Endothelial cell of hepatic sinusoid (primary cell): ENCODE data around the gene PRKCA.

Source experiments
- in situ Hi-C: cut with HindIII; loops from 2 replicates; pipeline ENCODE4 v1.10.0; 2017; ENCODE audit warnings: low sequenced_read_pairs

Gene PRKCA

DNA sequence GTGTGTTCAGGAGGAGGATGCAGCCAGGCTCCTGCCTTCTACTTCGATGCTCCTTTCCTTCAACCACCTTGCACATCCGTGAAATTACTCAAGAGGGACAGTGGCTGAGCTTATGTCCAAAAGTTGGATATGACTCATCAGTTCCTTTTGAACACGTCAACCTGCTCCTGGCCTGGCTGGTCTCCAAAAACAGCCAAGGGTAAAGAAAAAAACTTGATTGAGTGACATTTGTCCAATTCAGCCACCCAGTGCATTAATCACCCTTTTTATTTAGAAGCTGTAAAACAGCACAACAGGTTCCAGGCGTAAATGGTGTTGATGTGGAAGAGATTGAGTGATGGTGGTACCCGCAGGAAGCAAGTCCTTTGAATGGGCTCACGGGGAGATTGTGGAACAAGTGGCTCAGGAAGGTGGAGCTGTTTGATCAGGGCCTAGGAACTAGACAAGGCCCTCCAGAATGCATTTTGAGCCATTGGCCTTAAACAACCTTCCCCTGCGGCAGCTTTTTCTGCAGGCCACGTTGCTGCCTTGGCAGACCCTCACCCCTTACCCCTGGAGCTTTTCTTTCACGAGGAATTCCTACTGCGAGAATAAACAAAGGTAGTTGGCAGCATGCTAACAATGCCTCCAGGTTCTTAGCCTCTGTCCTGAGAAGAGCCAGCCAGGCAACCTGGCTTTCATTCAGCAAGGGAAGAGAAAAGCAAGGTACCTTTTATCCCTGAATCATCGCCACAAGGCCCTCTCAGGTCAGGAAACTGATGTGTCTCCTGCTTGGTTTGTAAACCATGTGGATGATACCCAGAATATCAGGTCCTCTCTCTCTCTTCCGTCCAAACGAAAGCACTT is 359.2 kb downstream of the PRKCA start:
- in situ Hi-C loops: loop anchor here (25.0 kb wide), 1 partner anchor 424 kb away; the partner anchor contains the start of gene APOH

DNA sequence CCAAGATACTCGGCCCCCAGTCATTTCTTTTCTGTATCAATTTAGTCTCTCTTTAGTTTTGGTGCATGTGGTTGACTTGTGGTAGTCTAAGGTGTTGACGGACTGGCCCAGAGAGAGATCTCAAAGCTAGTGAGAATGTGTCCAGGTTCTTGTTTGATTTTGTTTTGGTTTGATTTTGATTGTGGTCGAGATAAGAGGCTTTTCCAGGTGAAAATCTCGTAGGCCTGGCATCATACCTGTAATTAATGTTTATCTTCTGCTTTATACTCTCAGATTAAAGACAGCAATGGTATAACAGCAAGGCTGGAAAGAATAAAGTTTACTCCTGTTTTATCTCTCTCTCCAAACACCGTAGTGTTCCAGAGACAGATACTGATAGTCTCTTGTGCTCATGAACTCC is 360.1 kb downstream of the PRKCA start:
- in situ Hi-C loops: loop anchor here (25.0 kb wide), 1 partner anchor 425 kb away; the partner anchor contains the start of gene APOH

DNA sequence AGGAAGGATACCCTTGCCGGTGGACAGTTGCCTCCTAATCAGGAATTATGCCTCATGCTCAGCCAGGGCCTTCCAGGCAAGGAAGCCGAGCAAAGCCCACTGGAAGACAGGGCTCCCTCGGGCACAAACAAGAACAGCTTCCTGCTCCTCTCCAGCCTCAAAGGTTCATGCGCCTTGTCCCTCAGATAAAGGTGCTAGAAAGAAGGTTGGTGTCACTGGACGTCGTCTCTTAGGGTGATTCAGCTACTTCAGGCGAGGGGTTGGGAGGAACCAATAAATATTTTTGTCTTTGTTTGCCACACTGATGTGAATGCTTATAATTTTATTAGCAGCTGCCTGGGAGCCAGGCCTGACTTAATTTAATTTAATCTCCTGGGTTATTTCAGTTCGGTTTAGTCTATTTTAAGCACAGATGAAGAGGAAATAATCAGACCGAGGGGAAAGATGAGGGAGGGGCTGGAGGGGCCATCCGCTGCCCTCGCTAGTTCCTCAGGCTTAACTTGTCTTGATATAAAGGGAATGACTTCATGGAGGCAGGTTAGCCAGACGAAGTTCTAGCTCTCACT is 360.7 kb downstream of the PRKCA start:
- in situ Hi-C loops: loop anchor here (25.0 kb wide), 1 partner anchor 426 kb away; the partner anchor contains the start of gene APOH

DNA sequence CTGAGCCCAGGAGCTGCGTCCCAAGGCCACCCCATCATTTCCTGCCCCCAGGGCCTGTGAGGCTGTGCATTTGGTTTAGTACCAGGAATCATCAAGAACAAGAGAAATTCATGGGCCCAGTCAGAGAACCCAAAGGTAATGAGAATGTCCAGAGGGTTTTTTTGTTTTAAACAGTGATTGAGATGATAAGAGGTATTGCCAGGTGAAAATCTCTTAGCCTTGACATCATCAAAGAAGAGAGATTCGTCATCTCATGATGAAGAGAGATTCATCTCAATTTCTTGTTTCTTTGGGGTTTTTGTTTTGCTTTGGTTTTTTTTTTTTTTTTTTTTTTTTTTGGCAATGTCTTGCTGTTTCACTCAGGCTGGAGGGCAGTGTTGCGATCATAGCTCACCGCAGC is 361.9 kb downstream of the PRKCA start:
- in situ Hi-C loops: loop anchor here (25.0 kb wide), 1 partner anchor 427 kb away; the partner anchor contains the start of gene APOH

DNA sequence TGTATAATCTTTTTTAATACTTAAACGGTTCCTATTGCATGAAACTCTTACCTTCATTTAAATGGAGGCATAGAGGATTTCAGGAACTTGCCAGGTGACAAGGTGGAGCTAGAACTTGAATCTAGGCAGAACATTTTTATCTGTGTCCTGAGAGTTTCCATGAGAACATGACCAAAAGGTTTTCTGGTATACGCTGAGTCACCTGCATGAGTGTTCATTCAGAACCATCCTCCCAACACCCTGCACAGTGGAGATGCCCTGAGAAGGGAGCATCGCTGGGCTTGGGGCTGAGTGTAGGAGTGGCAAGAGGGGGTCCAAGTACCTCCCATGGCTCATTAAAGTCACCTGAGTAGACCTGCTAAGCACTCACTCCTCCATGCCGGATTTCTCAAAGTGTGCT is 362.8 kb downstream of the PRKCA start:
- in situ Hi-C loops: loop anchor here (25.0 kb wide), 1 partner anchor 428 kb away; the partner anchor contains the start of gene APOH

DNA sequence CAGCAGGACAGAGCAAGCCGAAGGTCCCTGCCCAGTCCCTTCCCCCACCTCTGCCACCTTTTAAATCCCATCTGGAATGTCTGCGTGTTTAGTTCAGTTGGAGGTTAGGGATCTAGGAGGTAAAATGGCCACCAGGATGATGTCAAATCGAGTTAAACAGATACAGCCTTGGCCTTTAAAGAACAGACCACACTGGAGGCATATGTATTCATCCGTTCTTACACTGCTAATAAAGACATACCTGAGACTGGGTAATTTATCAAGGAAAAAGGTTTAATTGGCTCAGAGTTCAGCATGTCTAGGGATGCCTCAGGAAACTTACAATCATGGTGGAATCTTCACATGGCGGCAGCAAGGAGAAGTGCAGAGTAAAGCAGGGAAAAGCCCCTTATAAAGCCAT is 364.7 kb downstream of the PRKCA start:
- in situ Hi-C loops: loop anchor here (25.0 kb wide), 1 partner anchor 430 kb away; the partner anchor contains the start of gene APOH

DNA sequence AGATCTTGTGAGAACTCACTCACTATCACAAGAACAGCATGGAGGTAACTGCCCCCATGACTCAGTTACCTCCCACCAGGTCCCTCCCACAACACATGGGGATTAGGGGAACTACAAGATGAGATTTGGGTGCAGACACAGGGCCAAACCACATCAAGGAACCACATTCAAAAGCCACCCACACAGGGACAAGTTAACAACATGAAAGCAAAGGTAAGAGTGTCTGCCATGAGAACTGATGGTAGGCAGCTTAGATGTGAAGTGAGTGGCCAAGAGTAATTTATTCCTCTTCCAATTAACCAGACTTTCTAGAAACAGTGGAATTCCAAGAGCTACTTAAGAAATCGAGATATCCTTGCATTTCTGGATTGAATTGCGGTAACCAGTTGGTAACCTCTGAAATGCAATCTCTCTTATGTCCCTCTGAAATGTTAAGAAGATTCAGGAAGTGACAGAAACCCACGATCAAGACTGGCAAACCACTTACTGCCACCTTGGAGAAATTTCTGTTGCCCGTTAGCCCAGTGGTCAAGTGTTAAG is 365.1 kb downstream of the PRKCA start:
- in situ Hi-C loops: loop anchor here (25.0 kb wide), 1 partner anchor 430 kb away; the partner anchor contains the start of gene APOH

DNA sequence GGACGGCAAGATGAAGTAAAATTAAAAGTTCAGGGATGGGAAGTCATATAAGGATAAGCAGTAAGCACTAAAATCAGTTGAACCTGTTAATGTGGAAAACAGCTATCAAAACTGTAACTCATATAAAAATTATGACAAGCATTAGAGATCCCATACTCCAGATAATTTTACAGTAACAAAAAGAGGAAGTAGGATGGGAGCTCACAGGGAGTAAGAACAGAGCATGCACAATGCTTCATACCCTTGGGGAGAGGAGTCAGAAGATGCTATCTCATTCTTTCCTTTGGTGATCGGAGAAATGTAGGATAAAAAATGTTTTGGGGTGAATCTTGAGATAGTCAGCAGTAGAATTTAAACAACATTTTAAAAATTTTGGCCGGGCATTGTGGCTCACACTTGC is 367.8 kb downstream of the PRKCA start:
- in situ Hi-C loops: loop anchor here (5.0 to 25.0 kb wide), 2 partner anchors 368 to 433 kb away; partner anchors contain the start of genes APOH and PRKCA

DNA sequence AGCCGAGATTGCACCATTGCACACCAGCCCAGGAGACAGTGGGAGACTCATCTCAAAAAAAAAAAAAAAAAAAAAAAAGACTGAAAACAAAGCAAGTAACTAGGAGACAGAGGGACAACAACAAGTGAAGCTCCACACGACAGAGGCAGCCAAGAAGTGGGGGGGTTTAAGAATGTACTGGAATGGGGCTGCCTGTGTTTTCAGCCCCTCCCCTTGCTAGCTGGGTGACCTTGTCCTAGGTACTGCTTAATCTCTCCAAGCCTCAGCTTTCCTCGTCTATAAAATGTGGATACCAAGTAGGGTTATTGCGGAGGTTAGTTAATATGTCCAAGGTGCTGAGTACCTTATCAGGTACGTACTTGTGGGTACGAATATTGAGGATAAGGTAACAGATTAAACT is 368.7 kb downstream of the PRKCA start:
- in situ Hi-C loops: loop anchor here (5.0 to 25.0 kb wide), 2 partner anchors 369 to 434 kb away; partner anchors contain the start of genes APOH and PRKCA

DNA sequence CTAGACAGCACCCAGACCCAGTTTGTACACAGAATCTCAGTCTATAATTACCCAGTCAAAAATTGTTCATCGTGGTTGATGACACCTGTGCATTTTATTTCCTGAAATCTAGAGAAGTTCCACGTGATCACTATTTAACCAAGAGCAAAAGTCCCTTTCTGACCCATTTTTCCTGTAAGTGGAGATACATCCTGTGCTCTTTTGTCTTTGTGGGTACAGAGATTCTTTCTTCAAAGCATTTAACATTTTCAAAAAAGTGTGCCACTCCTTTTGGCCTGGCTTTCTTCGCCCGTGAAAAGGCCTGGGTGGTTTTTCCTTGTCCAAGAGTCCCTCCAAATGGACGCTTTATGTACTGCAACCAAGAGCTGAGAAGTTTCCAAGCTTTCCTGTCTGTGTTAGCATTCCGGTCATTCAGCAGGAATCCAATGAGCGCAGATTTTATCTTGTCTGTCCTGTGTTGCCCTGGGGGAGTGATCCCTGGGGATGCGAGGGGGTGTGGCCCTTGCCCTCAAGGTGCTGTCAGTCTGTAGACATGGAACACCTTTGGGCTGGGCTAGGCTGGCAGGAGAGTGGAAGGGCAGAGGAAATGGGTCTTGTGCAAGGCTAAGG is 371.4 kb downstream of the PRKCA start:
- in situ Hi-C loops: loop anchor here (5.0 to 25.0 kb wide), 2 partner anchors 371 to 436 kb away; partner anchors contain the start of genes APOH and PRKCA

DNA sequence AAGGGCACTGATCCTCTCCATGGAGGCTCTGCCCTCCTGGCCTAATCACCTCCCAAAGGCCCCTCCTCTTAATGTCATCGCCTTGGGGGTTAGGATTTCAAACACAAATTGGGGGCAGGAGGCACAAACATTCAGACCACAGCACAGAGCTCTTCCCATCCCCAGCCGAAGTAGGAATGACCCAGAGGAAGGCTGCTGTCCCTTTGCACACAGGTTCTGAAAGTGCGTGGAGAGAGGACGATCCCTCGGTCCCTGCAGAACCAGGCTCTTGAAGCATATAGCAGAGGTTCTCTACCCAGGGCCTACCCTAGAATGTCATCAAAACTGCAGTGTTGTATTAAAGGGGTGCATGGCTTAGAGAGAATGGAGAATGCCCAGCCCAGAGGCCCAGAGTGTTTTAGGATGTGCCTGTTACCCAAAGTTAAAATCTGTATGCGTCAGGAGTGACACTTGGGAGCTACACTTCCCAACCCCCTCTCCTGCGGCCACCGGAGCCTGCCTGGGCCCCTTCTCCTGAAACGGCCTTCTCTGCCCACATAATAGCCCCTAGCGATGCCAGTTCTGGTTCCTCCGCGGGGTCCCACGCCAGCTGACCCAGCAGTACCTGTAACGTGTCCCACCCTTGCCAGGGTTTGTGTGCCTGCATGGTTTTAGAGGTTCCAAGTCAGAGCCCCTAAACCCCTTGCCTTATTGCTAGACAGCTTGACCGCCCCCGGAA is 373.0 kb downstream of the PRKCA start:
- in situ Hi-C loops: no loop called here

DNA sequence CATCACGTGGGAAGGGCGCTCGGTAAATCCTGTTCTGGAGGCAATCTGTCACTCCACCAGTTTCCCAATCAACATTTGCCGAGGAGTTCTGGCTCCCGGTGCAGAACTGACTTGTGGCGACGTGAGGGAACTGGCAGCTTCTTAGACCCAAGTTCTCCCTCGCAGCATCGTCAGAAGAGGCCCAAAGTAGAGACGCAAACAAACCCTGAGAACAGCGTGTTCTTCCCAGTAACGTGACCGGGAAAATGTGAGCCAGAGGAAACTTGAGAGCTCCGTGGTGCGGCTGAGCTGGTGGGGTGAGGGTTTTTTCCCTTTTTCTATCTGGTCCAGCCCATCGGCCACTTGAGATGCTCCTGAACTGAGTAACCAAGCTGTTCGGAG is 373.6 kb downstream of the PRKCA start:
- in situ Hi-C loops: no loop called here

DNA sequence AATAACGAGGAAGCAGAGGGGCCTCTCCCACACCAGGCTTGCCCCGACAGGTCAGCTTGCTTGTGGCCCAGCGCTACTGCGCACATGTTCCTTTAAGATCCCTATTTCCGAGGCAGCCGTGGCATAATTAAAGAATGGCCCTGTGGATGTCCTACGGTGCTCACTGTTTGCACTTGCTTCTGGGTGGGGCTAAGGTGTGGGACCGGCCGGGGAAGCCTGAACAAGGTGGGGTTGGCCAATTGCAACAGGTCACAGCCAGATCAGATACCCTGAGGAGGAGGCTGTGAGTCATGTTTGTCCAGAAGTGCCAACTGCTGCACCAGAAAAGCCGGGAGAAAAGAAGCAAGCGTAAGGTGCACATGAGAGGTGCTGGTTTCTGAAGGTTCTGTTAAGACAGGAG is 374.0 kb downstream of the PRKCA start:
- in situ Hi-C loops: no loop called here

DNA sequence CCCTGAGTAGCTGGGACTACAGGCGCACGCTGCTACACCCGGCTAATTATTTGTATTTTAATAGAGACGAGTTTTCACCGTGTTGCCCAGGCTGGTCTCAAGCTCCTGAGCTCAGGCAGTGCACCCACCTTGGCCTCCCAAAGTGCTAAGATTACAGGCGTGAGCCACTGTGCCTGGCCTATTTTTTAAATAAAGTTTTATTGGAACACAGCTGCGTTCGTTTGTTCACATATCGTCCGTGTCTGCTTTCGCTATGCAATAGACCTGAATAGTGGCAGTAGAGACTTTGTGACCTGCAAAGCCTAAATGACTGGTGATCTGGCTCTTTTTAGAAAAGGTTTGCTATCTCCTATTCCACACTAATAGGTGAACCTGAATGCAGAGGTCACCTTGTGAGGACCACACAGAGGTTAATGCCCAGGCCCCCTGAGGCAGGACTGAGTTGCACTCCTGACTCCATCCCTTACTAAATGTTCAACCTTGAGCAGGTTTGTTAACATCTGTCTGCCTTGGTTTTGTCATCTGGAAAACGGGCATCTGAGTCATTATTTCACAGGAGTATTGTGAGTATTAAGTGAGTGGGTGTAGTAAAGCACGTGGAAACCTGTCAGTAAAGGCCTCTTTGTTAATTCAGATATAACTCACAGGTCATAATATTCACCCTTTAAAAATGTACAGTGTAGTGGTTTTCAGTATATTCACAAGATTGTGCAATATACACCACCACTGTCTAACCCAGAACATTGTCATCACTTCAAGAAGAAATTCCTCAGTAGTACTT is 375.0 kb downstream of the PRKCA start:
- in situ Hi-C loops: no loop called here

DNA sequence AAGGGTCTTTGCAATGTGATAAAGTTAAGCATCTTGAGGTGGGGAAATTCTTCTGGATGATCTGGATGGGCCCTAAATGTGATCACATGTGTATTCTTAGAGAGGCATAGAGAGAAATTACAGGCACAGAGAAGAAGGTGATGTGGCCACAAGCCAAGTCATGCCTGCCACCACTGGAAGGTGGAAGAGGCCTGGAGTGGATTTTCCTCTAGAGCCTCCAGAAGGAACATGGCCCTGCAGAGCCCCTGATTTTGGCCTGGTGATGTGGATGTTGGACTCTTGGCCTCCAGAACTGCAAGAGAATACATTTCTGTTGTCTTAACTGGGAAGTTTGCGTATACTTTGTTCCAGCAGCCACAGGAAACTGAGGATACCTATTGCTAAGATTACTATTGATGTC is 375.6 kb downstream of the PRKCA start:
- in situ Hi-C loops: no loop called here

DNA sequence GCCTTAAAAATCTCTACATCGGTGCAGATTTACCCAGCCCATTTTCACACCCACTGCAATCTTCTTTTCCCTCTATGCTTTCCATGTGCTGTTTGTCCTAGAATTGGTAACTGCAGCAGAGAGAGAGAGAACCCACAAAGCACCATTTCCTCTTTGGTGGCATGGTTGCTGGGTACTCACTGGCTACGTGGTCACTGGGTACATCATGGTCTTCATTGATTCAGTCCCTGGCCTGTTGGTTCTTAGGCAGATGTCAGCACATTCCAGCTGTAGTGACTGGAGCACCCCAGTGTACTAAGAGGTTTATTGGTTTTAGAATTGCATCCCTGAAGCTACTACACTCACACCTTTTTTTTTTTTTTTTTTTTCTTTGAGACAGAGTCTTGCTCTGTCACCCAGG is 376.4 kb downstream of the PRKCA start:
- in situ Hi-C loops: no loop called here

DNA sequence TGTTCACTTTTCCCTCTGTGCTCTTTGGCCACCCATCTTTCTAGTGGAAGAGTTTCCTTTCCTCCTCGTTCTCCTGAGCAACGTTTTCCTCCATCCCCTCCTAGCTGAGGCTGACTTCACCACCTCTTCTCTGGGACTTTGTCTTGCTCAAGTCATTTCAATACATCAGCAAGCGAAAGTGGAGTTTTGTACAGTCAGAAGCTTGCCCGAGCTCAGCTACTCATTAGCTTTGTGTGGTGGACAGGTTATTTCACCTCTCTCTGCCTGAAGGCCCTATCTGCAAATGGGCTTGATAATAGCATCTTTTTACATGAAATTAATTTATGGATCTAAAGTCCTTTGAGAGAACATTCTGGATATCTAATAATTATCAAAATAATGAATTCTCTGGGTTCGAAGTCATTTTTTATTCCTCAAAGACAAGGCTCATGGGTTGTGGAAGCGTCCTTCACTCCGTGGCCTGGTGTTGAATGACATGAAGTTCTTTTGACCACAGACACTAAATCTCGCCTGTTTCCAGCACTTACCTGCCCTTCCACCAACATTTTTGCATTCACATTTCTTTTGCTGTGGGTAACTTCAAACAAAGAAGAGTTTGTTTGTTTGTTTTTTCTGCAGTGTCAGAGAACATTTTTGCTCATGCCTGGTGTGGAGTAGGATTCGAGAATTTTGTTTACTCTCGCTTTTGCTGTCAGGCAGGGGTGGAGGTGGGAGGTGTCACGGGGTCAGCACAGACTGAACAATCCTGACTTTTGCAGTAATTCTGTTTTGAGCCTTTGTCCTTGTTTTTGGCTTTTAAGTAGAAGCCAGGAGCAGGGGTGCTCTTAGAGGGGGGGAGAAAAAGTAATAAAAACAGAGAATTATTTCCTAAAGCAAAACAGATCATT is 377.5 kb downstream of the PRKCA start:
- in situ Hi-C loops: no loop called here

DNA sequence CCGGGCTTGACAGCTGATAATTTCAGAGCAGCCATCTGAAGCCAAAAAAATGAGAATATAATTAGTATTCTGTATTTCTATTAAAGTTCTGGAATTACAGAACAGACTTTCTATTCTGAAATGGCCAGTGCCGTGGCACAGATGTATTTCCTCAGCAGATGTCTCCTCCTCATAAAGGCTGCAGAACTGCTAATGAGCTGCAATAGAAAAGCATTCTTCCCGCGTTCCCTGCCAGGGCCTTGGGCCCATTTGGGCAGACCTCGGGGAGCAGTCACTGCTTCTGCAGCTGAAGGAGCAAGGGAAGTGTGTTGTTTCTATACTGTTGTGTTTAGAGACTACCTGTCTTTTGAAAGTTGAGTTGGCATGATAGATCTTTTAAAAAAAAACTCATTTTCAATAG is 379.9 kb downstream of the PRKCA start:
- in situ Hi-C loops: no loop called here

DNA sequence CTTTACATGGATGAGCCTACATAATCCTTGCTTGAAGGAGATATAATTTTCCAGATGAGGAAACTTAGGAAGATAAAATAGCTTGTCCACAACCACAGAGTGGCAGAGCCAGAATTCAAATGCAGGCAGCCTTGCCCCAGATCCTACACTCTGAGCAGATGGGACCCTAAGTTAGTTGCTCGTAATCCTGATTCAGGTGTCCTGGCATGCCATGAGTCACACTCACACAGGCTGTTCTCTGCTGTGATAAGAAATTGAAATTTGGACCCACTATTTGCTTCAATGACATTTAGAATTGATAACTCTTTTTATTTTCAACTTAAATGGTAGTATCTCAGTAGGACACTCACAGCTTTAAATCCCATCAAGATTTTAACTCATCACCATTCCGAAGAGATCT is 381.8 kb downstream of the PRKCA start:
- in situ Hi-C loops: no loop called here
